GM10847 (cell line): Measurements from ENCODE around the gene CXCR2.

ENCODE experiments used
- POLR2A ChIP-seq: IDR thresholded peaks from 2 replicates; pipeline ENCODE4 v1.6.1; 2011; ENCODE audit not compliant: insufficient read length; ENCODE audit errors: extremely low read depth

Gene CXCR2

DNA sequence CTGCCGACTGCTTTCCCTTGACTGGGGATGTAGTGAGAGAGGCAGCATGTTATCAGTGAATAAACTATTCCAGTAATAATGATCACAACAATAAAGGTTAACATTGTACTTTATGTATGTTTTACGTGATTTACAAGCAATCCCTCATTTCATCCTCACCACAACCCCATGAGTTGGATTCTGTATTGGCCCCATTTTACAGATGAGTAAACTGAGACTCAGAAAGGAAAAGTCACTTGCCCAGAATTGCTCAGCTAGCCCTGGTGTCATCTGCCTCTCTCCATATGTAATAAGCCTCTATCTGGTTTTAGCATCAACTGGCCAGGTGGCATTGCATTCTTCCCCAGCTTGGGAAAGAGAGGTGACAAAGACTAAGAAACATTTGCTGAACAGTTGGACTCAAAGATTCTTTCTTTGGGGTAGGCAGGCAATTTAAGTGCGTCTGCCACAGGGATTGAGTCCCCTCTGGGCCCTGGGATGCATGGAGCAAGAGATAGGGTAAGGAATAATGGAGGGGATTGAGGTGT is 2.2 kb downstream of the CXCR2 start:
- TF ChIP-seq POLR2A, result no peak

DNA sequence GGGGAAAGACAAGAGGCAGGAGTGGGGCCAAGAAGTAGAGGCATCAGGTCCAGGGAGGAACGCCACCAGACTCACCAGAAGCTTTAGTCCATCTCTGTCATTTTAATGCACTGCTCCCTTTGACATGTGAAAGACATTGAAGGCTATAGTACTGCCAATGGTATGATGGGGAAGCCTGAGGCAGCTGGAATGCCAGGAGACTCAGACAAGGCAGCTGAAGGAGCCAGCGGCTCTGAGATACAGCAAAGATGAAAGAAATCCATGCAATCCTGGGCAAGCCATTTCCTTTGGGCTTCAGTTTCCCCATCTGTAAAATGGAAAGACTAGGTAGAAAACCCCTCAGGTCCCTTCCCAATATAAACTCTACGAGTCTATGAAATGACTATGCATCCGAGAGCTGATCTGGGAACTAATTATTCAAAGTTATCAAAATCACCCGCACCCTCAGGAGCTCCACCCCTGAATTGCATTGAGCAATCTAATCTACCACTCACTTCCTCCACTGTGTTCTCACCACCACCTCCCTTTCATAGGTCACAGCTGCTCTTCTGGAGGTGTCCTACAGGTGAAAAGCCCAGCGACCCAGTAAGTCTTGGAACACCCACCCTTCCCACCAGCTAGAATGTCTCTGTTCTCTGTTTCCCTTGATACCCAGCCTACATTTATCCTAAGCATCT is 3.1 kb downstream of the CXCR2 start:
- TF ChIP-seq POLR2A, result no peak

DNA sequence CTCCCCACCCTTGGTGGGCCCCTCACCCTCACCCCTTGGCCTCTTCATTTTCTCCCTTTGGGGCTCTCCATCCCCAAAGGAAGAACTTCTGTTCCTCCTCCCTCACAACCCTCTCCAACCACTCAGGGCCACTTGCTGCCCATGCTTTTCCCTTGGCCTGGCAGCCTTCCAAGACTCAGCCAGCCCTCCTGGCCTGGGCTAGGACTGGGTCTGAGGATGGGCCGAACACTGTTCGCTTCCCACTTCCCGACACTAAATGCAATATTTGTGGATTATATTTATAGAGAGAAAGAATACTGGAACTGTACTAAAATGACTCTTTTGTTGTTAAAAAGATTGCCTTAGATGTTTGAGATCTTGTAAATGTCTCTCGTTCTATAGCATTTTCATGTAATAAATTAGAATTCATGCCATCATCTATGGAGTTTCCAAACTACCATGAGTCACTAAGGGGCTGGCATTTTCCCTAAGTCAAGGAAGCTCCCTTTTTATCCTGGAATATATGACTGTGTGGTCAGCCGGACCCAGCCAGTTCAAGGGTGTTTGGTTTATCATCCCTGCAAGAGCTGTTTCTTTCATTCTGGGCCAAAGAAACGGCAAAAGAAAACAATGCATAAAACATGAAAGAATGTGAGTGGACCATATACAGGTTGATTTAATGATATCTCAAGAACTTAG is 3.8 kb downstream of the CXCR2 start:
- no peak for TF ChIP-seq POLR2A

DNA sequence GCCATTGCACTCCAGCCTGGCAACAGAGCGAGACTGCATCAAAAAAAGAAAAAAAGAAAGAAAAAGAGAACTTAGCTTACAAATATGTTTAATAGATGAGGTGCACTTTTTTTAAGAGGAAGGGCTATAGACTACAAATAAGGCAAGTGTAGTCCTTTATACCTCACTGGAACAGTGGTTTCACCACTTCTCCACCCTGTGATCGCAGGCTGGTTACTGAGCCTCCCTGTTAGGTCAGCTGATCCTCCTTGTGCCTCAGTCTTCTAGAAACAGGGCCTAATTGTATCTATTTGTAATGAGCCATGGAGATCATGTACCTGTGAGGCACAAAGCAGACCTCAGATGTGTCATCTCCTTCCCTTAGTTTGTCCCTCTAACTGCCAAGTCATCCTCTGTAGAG is 4.5 kb downstream of the CXCR2 start:
- TF ChIP-seq POLR2A, result no peak

DNA sequence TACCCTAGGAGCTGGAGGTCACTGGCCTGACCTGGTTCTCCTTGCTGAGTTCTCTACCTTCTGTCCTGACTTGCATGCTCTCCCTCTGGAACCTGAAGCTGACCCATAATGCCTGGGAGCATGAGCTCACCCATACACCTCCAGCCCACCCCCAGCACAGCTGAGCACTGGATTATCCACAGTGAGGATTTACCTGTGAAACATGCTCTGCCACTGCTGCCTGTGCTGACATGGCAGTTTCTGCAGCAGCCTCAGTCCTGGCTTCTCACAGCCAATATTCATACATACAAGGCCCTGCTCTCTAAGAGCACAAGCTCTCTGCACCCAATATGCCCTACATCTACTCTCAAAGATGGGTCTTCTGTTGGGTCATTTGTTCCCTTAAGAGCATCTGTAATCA is 5.0 kb downstream of the CXCR2 start:
- TF ChIP-seq POLR2A, result no peak

DNA sequence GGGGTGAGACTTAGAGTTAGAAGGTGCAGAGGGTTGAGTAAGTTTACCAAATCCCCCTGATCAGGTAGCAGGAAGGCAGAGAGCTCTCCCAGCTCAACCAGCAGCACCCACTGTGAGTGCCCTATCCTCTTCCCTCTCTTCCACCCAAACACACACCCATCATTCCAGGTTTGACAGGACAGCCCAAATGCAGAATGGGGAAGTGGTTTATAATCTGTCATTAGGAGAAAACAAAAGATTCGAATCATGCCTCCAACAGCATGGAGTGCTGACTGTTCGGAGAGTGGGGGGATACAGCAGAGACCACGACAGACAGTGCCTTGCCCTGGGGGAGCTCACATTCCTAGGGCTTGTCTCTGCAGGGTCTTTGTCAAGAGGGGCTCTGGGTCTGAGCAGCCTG is 11.7 kb downstream of the CXCR2 start:
- no peak for TF ChIP-seq POLR2A

DNA sequence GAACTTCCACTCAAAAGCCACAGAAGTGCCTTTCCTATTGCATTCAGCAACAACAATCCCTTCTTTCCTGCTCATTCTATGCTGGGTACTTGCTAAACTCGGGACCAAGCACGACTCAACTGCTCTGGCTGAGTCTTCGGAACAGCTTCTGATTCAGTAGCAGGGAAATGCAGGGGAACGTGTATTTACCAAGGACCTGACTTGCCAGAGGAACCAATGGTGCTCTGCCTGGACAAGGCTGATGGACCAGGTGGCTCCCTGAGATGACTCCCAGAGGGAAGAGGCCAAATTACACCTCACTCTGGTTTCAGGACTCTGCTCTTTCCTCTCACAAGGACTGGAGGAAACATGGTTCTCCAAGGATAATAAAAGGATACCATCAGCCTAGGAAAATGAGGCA is 12.2 kb downstream of the CXCR2 start:
- TF ChIP-seq POLR2A, result no peak

DNA sequence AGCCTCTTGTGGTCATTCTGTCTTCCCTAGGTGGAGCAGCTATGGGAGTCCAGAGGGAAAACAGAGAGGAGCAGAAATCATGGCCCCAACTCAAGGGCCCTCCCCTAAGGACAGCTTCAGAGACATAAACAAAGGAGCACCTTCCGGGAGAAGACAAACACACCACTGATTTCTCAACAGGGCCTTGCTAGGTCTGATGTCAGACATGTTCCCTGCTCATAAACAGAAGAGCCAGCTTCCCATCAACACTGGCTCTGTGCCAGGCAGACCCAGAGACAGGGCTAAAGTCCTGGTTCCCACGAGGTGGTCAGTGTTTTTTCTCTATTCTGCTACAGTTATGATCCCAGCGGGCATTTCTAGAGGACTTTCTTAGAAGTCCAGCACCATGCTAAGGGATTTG is 19.3 kb downstream of the CXCR2 start:
- no peak for TF ChIP-seq POLR2A

DNA sequence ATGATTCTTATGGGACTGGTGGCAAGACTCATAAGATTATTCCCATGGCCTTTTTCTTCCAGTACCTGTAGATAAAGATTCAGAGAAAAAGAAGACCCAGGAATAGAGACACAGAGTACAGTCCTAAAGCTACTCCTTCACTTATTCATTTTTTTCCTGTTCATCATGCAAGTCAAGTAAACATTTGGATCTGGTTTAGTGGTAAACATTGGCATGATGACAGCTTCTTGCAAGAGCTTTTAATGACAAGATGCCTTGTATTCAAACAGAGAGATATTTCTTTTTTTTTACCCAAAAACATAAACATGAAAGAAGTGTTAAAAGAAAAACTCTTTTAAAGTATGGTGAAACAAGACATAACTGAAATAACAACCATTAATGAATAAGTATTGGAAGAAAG is 20.2 kb downstream of the CXCR2 start:
- no peak for TF ChIP-seq POLR2A

DNA sequence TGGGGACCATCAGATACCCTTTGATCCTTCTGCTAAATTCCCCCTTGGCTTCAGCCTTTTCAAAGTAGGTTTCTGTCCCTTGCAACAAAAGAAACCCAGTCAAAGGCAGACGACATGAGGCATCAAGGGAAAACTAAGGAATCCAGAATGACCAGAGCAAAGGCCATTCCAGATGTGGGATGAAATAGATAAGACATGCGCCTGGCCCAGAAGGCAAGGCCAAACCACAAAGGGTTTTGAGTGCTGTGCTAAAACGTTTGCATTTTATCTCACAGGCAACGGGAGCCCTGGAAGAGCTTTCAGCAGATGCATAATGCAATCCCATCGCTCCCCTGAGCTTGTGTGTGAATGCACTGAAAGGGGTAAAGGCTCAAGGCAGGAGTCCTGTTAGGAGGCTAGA is 23.3 kb downstream of the CXCR2 start:
- TF ChIP-seq POLR2A, result no peak

DNA sequence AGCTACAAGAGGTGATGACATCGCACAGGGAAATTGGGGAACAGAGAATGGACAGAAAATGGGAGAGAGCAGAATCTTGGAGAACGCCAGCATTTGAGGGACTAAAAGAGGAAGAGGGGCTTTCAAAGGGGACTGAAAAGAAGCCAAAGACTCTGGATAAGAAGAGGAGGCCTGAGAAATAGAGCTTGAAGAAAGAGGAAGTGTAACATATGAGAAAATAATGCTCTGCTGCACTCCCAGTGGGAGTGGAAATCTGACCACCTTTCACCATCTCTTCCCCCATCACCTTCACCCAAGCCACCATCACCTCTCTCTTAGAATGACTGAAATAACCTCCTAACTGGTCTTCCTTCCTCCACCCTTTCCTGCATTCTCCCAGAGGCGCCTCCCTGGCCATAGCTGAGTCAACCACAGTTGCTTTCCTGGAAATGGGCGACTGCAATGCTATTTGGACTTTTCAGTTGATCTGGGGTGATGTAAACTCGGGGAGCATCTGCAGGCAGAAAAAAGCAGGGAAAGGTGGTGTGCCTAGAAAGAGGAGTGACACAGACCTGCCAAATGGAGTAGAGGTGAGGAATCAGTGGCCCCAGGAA is 24.1 kb downstream of the CXCR2 start:
- no peak for TF ChIP-seq POLR2A

DNA sequence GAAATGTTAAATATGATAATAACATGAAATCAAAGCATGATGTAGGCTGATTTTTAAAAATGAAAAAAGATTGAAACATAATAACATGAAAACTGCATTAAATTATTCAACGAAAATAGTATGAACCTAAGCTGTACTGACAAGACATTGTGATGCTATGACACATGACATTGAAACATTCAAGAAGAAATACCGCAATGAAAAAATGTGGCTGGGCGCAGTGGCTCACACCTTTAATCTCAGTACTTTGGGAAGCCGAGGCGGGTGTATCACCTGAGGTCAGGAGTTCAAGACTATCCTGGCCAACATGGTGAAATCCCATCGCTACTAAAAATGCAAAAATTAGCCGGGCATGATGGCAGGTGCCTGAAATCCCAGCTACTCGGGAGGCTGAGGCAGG is 26.3 kb downstream of the CXCR2 start:
- TF ChIP-seq POLR2A, result no peak

DNA sequence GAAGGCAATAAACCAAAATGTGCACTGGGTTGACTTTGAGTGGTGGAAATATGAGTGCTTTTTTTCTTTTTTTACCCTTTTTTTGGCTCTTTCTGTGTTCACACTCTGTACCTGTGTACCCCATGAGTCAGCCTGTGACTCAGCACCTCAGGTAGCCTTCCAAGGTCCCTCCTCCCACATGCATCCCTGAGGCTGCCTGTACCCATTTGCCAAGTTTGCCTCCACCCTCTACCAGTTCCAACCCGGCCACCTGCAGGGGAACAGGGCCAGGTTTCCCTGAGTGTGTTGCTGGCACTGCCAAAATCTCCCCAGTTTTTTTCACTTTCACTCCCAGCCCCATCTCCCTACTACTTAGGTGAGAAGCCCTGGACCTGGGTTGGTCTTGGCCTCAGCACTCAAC is 26.9 kb downstream of the CXCR2 start:
- no peak for TF ChIP-seq POLR2A

DNA sequence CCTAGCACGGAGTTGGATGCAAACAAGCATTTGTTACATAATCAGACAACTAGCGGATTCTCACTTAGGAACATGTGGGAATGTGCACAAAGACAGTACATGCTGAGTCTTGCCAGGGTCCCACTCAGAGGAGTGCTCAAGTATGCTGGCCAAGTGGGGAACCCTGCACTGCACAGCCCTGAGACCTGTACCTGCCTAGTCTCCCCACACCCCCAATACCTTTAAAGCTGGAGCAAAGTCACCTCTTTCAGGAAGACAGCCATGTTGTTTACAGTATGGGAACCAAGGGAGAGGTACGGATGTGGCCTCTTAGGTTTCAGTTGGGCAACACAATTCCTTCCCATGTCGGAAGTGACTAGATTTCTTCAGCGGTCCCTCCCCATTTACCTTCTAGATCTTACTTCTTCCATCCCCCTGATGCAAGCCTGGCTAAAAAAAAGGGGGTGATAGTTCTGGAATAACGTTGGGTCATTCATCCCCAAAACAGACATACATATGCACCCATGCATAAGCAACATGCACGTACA is 30.2 kb downstream of the CXCR2 start:
- TF ChIP-seq POLR2A, result no peak

DNA sequence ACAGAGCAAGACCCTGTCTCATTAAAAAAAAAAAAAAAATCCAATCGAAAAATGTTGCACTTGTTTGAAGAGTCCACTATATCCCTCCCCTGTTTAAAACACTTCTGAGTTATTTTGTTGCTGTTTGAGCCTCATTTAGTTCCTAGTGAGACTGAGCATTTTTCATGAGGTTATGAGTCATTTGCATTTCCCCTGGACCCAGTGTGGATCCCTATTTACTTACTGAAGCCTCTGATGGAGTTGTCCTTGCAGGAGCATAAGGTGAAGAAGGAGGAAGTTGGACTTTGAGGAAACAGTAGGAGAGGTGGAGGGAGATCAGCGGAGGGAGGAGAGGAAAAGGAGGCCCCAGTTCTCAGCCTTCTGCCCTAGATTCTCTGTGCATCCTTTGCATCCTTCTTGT is 35.8 kb downstream of the CXCR2 start:
- TF ChIP-seq POLR2A, result no peak

DNA sequence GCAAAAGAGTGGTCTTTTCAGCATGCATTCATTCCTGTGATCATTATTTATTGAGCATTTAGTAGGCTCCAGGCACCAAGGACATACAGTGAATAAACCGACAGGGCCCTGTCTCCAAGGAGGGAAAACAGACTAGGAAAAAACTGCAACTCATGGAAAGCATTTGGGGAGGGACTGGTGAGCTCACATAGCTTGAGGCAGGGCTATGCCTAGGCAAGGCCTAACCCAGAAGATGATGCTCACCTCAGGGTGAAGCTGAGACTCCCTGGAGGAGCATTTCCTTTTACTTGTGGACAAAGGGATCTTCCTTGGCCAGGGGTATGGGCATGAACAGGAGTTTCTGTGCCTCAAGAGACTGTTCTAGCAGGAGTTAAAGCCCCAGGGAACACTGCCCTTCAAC is 37.0 kb downstream of the CXCR2 start:
- no peak for TF ChIP-seq POLR2A
